Ascending aorta (tissue), 2 donors: ENCODE measurements around the gene RAD51B. TPM values are rescaled to one million over a fixed set of nuclear protein-coding genes. Genes with fewer than 3 reads are reported as not detected.

ENCODE experiments used
- DNase-seq, 2 donors: peaks; one replicate each; pipeline ENCODE4 v3.0.0-alpha.2; 2019; ENCODE audit warnings: low spot score in 2 of 2
- H3K27ac ChIP-seq, 2 donors: fragments of 200-600 bp; sonication (generic); one replicate each; pipeline ENCODE4 v1.5.1; 2016 to 2017; ENCODE audit warnings: mild to moderate bottlenecking in 1 of 2
- H3K27me3 ChIP-seq: fragments of 200-600 bp; sonication (generic); one replicate; pipeline ENCODE4 v1.5.1; 2017
- H3K36me3 ChIP-seq, 2 donors: fragments of 200-600 bp; sonication (generic); one replicate each; pipeline ENCODE4 v1.5.1; 2016
- H3K4me1 ChIP-seq, 2 donors: fragments of 200-600 bp; sonication (generic); one replicate each; pipeline ENCODE4 v1.5.1; 2016 to 2017; ENCODE audit warnings: mild to moderate bottlenecking in 1 of 2
- H3K4me3 ChIP-seq, 2 donors: fragments of 200-600 bp; sonication (generic); one replicate each; pipeline ENCODE4 v1.5.1; 2016 to 2017; ENCODE audit warnings: mild to moderate bottlenecking in 1 of 2
- H3K9me3 ChIP-seq, 2 donors: fragments of 200-600 bp; sonication (generic); one replicate each; pipeline ENCODE4 v1.5.1; 2016
- CTCF ChIP-seq, 3 experiments: fragments of 200-600 bp in 2 of 3; fragments of 450-650 bp in 1 of 3; sonication (generic) in 2 of 3; IDR thresholded peaks; one replicate each; pipeline ENCODE4 v1.5.1; 2016 to 2019; ENCODE audit warnings: antibody characterized with exemption in 3 of 3, mild to moderate bottlenecking in 1 of 3, moderate library complexity in 1 of 3
- intact Hi-C: fragments of 100-400 bp; cut with DNase I; formaldehyde crosslinking; loops from one replicate; pipeline ENCODE4 v1.15.1; 2023
- total RNA-seq: library from RNA; depleted of rRNA; stranded (reverse); fragments of >200 nt; gene quantifications from one replicate; pipeline ENCODE4 v1.1.0, GENCODE V29; 2016

Gene RAD51B
- total RNA-seq, 1 donor from 2014 or later = not detected

- Histone ChIP-seq H3K36me3 (no peaks in the 10 kb centered on the region), H3K9me3 (no peaks in the 10 kb centered on the region), H3K4me3 (no peak overlapping the region), H3K27me3 (no peaks in the 10 kb centered on the region), H3K4me1 (peaks cover 9 to 30% of the 10 kb centered on the region in 2 donors), H3K27ac (no peak overlapping the region)
- intact Hi-C loops = no loop called here
- DNase-seq = no peak
- TF ChIP-seq CTCF (IDR thresholded peaks at IDR 0.05) = no peak
These were observed 586.4 kb downstream of the RAD51B start for GRCh38 chr14:68405961-68406360.

GRCh38 chr14:68407285-68407684 is 587.7 kb downstream of the RAD51B start:
- no peaks in the 10 kb centered on the region for H3K9me3 ChIP-seq
- no peaks in the 10 kb centered on the region for H3K27me3 ChIP-seq
- no peaks in the 10 kb centered on the region for H3K36me3 ChIP-seq
- no peak for DNase-seq
- TF ChIP-seq CTCF (IDR thresholded peaks at IDR 0.05) = no peak
- no peak overlapping the region for H3K27ac ChIP-seq
- H3K4me1 ChIP-seq = peaks cover 4 to 19% of the 10 kb centered on the region in 2 donors
- H3K4me3 ChIP-seq = no peak overlapping the region
- intact Hi-C loops = no loop called here

GRCh38 chr14:68407825-68408224 is 588.2 kb downstream of the RAD51B start:
- Histone ChIP-seq H3K9me3 (no peaks in the 10 kb centered on the region), H3K27me3 (no peaks in the 10 kb centered on the region), H3K27ac (no peak overlapping the region), H3K36me3 (no peaks in the 10 kb centered on the region), H3K4me3 (no peak overlapping the region), H3K4me1 (peaks cover 2 to 13% of the 10 kb centered on the region in 2 donors)
- no peak for TF ChIP-seq CTCF (IDR thresholded peaks at IDR 0.05)
- no peak for DNase-seq
- intact Hi-C loops = no loop called here

GRCh38 chr14:68408680-68409079 is 589.1 kb downstream of the RAD51B start:
- intact Hi-C loops = no loop called here
- no peak for DNase-seq
- no peaks in the 10 kb centered on the region for H3K36me3 ChIP-seq
- H3K27ac ChIP-seq = no peak overlapping the region
- H3K4me1 ChIP-seq = peaks cover 0 to 5% of the 10 kb centered on the region in 2 donors
- H3K9me3 ChIP-seq = no peaks in the 10 kb centered on the region
- peak in 1 of 3 experiments; percentile 15 for TF ChIP-seq CTCF (IDR thresholded peaks at IDR 0.05)
- H3K27me3 ChIP-seq = no peaks in the 10 kb centered on the region
- no peak overlapping the region for H3K4me3 ChIP-seq

- intact Hi-C loops = no loop called here
- DNase-seq = no peak
- Histone ChIP-seq H3K4me1 (no peaks in the 10 kb centered on the region), H3K36me3 (no peaks in the 10 kb centered on the region), H3K27ac (no peak overlapping the region), H3K4me3 (no peak overlapping the region), H3K9me3 (no peaks in the 10 kb centered on the region), H3K27me3 (no peaks in the 10 kb centered on the region)
- no peak for TF ChIP-seq CTCF (IDR thresholded peaks at IDR 0.05)
These were observed 589.8 kb downstream of the RAD51B start for GRCh38 chr14:68409387-68409786.
